Endothelial cell of umbilical vein (primary cell): Measurements from ENCODE around the gene GABBR2. TPM values are rescaled to one million over a fixed set of nuclear protein-coding genes. Genes with fewer than 3 reads are reported as not detected.

Source experiments
- BruUV-seq: library from RNA; stranded (reverse); fragments of 400-500 nt; replicated peaks from 2 replicates; lab custom pipeline; 2021; lab: Mats Ljungman, UMichigan
- CTCF ChIA-PET: fragments of 300-600, 350-600 bp; sonication (Branson Sonifier 250); formaldehyde crosslinking; loops from one replicate; lab custom pipeline; 2021; ENCODE audit warnings: antibody characterized with exemption, inconsistent platforms; lab: Charles Lee
- POLR2A ChIA-PET: fragments of 300-600, 350-600 bp; sonication (Branson Sonifier 250); formaldehyde crosslinking; loops from one replicate; lab custom pipeline; 2021; ENCODE audit warnings: antibody characterized with exemption, inconsistent platforms; lab: Charles Lee
- DNase-seq: peaks from one replicate; pipeline ENCODE4 v3.0.0-alpha.2; 2011; ENCODE audit warnings: low read depth, low spot score
- FAIRE-seq: peaks from 2 replicates; lab custom pipeline; 2011; peaks lifted over from hg19 to GRCh38; lab: Jason Lieb, UNC
- H2AFZ ChIP-seq: 2 replicates; pipeline ENCODE4 v1.6.0; 2012; ENCODE audit warnings: low read depth, low read length, control low read depth, inconsistent platforms
- H3K27ac ChIP-seq: 2 replicates; pipeline ENCODE4 v1.5.1; 2011; ENCODE audit warnings: low read depth, mild to moderate bottlenecking, control low read depth, low read length, moderate library complexity; ENCODE audit not compliant: insufficient read depth
- H3K27me3 ChIP-seq, 2 experiments: 2 replicates each; pipeline versions ENCODE4 v1.6.0 to v1.6.1; 2011; ENCODE audit warnings: low read length in 2 of 2, mixed read lengths in 1 of 2; ENCODE audit not compliant: control insufficient read depth in 2 of 2, insufficient read depth in 2 of 2
- H3K36me3 ChIP-seq, 2 experiments: 2 replicates in 1 of 2; 3 replicates in 1 of 2; pipeline ENCODE4 v1.5.1; 2011; ENCODE audit warnings: low read length in 2 of 2, mild to moderate bottlenecking in 1 of 2, moderate library complexity in 1 of 2; ENCODE audit not compliant: control insufficient read depth in 2 of 2, insufficient read depth in 2 of 2; ENCODE audit errors: extremely low read depth in 1 of 2
- H3K4me1 ChIP-seq: 3 replicates; pipeline ENCODE4 v1.5.1; 2011; ENCODE audit warnings: mild to moderate bottlenecking, low read length; ENCODE audit not compliant: control insufficient read depth, insufficient read depth; ENCODE audit errors: extremely low read depth
- H3K4me2 ChIP-seq: 2 replicates; pipeline ENCODE4 v1.6.1; 2011; ENCODE audit warnings: low read length, control low read depth, mixed read lengths; ENCODE audit not compliant: insufficient read depth
- H3K4me3 ChIP-seq, 3 experiments: fragments of 200-600 bp in 1 of 3; sonication (generic), shearing (Covaris generic) in 1 of 3; replicated peaks in 1 of 3; 2 replicates each; pipeline ENCODE4 v1.5.1; 2011 to 2016; ENCODE audit warnings: control low read depth in 3 of 3, low read length in 3 of 3, mild to moderate bottlenecking in 2 of 3, inconsistent platforms in 1 of 3, low read depth in 1 of 3, moderate library complexity in 1 of 3; ENCODE audit not compliant: insufficient read depth in 1 of 3
- H3K79me2 ChIP-seq: 2 replicates; pipeline ENCODE4 v1.6.0; 2012; ENCODE audit warnings: low read length, inconsistent platforms; ENCODE audit not compliant: control insufficient read depth, insufficient read depth
- H3K9ac ChIP-seq: replicated peaks from 2 replicates; pipeline ENCODE3; 2011; ENCODE audit warnings: low read length, control low read depth; ENCODE audit not compliant: insufficient read depth; ENCODE audit errors: extremely low read depth
- H3K9me1 ChIP-seq: replicated peaks from 3 replicates; pipeline ENCODE4 v1.6.0; 2011; ENCODE audit warnings: mild to moderate bottlenecking, low read length; ENCODE audit not compliant: control insufficient read depth, insufficient read depth; ENCODE audit errors: extremely low read depth
- H3K9me3 ChIP-seq: replicated peaks from 2 replicates; pipeline ENCODE4 v1.5.1; 2012; ENCODE audit warnings: low read length, inconsistent platforms; ENCODE audit not compliant: control insufficient read depth, insufficient read depth
- H4K20me1 ChIP-seq: replicated peaks from 2 replicates; pipeline ENCODE3; 2011; ENCODE audit warnings: mild to moderate bottlenecking, low read length; ENCODE audit not compliant: control insufficient read depth, insufficient read depth; ENCODE audit errors: extremely low read depth
- CTCF ChIP-seq, 2 donors: IDR thresholded peaks; 1 replicate in 1 of 2; 2 replicates in 1 of 2; pipeline ENCODE4 v1.5.1; 2011; ENCODE audit warnings: low read length in 2 of 2, mild to moderate bottlenecking in 2 of 2, moderate library complexity in 2 of 2, control low read depth in 1 of 2, inconsistent platforms in 1 of 2, low read depth in 1 of 2; ENCODE audit not compliant: insufficient read depth in 1 of 2; ENCODE audit errors: extremely low read depth in 1 of 2
- MAX ChIP-seq: IDR thresholded peaks from 2 replicates; pipeline ENCODE4 v1.6.1; 2011; ENCODE audit not compliant: insufficient read depth, insufficient read length
- POLR2A ChIP-seq: IDR thresholded peaks from 2 replicates; pipeline ENCODE4 v1.6.1; 2012; ENCODE audit warnings: low read depth, mild to moderate bottlenecking, control low read depth, low read length
- dilution Hi-C: fragments of 300-500 bp; cut with MboI; formaldehyde crosslinking; loops from one replicate; pipeline ENCODE4 v1.15.0; 2019; ENCODE audit warnings: low sequenced_read_pairs; ENCODE audit not compliant: extremely low pct_ligation_motif_present
- intact Hi-C: fragments of 100-400 bp; cut with micrococcal nuclease; formaldehyde crosslinking; loops from one replicate; pipeline ENCODE4 v1.10.0; 2022
- polyA plus RNA-seq, 4 experiments: library from polyadenylated mRNA; depleted of rRNA in 3 of 4; stranded (reverse) in 3 of 4; unstranded in 1 of 4; fragments of >200 nt; gene quantifications; 2 replicates each; pipeline versions ENCODE4 v1.2.1 to v1.2.3, GENCODE V29; 2011 to 2012; ENCODE audit warnings: missing spikeins in 1 of 4
- total RNA-seq: library from RNA; stranded (reverse); gene quantifications from 2 replicates; pipeline ENCODE4 v1.2.3, GENCODE V29; 2021

Gene GABBR2
- total and polyA plus RNA-seq, 2 donors (not counting 3 experiments of a cell fraction or from before 2014, with no cell fraction given): 1.1 to 9.2 TPM

- ChIA-PET CTCF (interaction anchor here (1.2 to 2.0 kb wide), 4 partner anchors 10 to 200 kb away, joined by 3 to 10 read pairs (median 3); no protein-coding TSS in a partner anchor), POLR2A (no interaction called here)
- H3K9ac ChIP-seq: no peak overlapping the region
- no peak for TF ChIP-seq MAX
- no peak for TF ChIP-seq POLR2A
- no peak for TF ChIP-seq CTCF (IDR thresholded peaks at IDR 0.05; ENCODE audit: extremely low read depth in 1 of 2, insufficient read depth in 1 of 2, low read depth in 1 of 2, low read length in 2 of 2)
- peak overlapping the region; percentile 60 for H2AFZ ChIP-seq
- no peak overlapping the region for H3K4me2 ChIP-seq
- dilution Hi-C loops (no loop called here), intact Hi-C loops (no loop called here)
- no peaks in the 10 kb centered on the region for H4K20me1 ChIP-seq
- no TSS peak for BruUV-seq
- no peaks in the 10 kb centered on the region for H3K79me2 ChIP-seq
- H3K27me3 ChIP-seq: no peaks in the 10 kb centered on the region
- no peaks in the 10 kb centered on the region for H3K9me3 ChIP-seq
- DNase-seq: no peak
- no peaks in the 10 kb centered on the region for H3K36me3 ChIP-seq
- peak; percentile 4 for FAIRE-seq
- H3K4me1 ChIP-seq: no peaks in the 10 kb centered on the region
- H3K4me3 ChIP-seq: no peak overlapping the region
- H3K9me1 ChIP-seq: no peaks in the 10 kb centered on the region
- no peak overlapping the region for H3K27ac ChIP-seq
Observed at GRCh38 chr9:98575379-98576346, 133.1 kb downstream of the GABBR2 start.
